ENCODE results near the gene GNLY. TPM values are rescaled to one million over a fixed set of nuclear protein-coding genes. Genes with fewer than 3 reads are reported as not detected.
A peak's percentile ranks its signal among the peaks of the same experiment; 100 is the strongest.

Gene GNLY
- total and polyA plus RNA-seq, 2 of the 4 experiments (the other 2 are of a cell fraction): not detected

DNA sequence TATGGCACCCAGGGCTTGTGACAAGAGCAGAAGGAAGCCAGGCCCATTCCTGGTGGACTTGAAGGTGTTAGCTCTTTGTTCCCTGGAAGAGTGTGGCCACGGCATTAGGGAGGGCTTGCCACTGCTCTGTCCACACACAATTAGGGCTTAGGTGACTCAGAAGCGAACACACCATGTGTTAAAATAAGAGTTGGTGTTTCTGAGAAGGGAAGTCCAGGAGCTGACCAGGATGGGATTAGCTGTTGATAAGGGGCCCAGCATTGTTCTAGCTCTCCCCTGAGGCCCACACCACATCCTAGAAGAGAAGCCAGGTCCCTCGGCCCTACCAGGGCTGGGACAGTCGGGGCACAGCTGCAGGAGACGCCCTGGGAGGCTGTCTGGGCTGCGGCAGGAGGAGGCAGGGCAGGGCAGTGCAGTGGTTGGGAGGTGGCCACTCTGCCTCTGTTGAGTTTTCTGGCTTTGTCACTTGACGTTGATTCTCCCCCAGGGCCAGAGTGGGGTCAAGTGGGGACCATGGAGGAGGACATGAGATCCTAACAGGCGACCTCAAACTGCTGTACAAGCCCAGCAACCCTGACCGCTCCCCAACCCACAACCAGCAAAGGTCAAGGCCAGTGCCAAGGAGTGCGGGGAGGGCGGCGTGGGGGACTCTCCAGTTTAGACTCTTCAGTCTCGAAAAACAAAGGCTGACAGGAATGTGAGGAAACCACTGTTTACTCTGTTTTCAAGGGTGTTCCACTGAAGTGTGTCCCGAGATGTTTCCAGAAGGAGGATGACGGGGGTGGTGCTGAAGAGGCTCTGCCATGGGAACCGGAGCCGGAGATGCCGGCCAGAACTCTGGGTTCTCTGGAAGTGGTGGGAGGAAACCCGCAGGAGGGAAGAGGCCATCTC, 16.8 kb downstream of the GNLY start:
- dilution Hi-C loops (cut with HindIII; ENCODE audit: low sequenced_read_pairs, unreplicated experiment): no loop called here
- Histone ChIP-seq H2BK15ac (ENCODE audit: low read depth, low read length) (peak overlapping the region; percentile 43; the same call in 1 of the 3 replicates), H3K9me3 (ENCODE audit: control insufficient read depth, insufficient read depth, low read length) (no peaks in the 10 kb centered on the region), H3K4me3 (ENCODE audit: insufficient read depth, low read depth, low read length) (no peak overlapping the region), H3K36me3 (ENCODE audit: control insufficient read depth, insufficient read depth, low read length) (no peaks in the 10 kb centered on the region), H2AFZ (replicated peaks; ENCODE audit: low read length, poor library complexity) (no peak overlapping the region), H3K23ac (ENCODE audit: low read depth, low read length) (no peak overlapping the region), H3K14ac (replicated peaks; ENCODE audit: low read depth, low read length) (peak overlapping the region; percentile 59; the same call in 1 of the 2 replicates), H3K79me1 (ENCODE audit: low read depth in 1 of 2, low read length in 2 of 2) (no peaks in the 10 kb centered on the region), H3K9ac (ENCODE audit: low read depth, low read length) (no peak overlapping the region), H3K18ac (ENCODE audit: low read depth, low read length) (no peak overlapping the region), H4K20me1 (ENCODE audit: insufficient read depth, low read length) (no peaks in the 10 kb centered on the region), H3K4ac (ENCODE audit: low read depth, low read length) (peak overlapping the region; percentile 24; the same call in 1 of the 2 replicates), H3K27ac (ENCODE audit: insufficient read depth, low read length) (no peak overlapping the region), H2BK20ac (ENCODE audit: low read depth, low read length) (no peak overlapping the region; the same call in 1 of the 2 replicates), H3K4me1 (ENCODE audit: control insufficient read depth, insufficient read depth, low read length) (peaks cover 10% of the 10 kb centered on the region; the same call in 1 of the 2 replicates), H3K56ac (ENCODE audit: extremely low read depth, insufficient read depth, low read length) (no peak overlapping the region), H3K27me3 (ENCODE audit: control insufficient read depth, insufficient read depth, low read length) (peaks cover under 1% of the 10 kb centered on the region), H4K91ac (ENCODE audit: insufficient read depth, low read depth, low read length) (no peak overlapping the region), H3K9me1 (ENCODE audit: insufficient read depth, low read length) (no peaks in the 10 kb centered on the region), H2BK120ac (ENCODE audit: low read depth, low read length) (no peak overlapping the region), H2AK5ac (ENCODE audit: low read depth, low read length) (peak overlapping the region; percentile 77), H4K8ac (ENCODE audit: low read depth in 2 of 2, low read length in 2 of 2) (no peak overlapping the region), H3K4me2 (ENCODE audit: low read depth, low read length) (no peak overlapping the region), H2BK5ac (ENCODE audit: low read depth, low read length, poor library complexity, severe bottlenecking) (no peak overlapping the region), H4K5ac (ENCODE audit: low read depth, low read length) (no peak overlapping the region), H2AK9ac (replicated peaks; ENCODE audit: low read depth, low read length, poor library complexity) (no peak overlapping the region)
- ATAC-seq (ENCODE audit: low read depth) (no peak), DNase-seq (no peak)
- intact Hi-C loops (cut with micrococcal nuclease): no loop called here
- CTCF ChIA-PET: interaction anchor here (1.9 kb wide), 1 partner anchor 32 kb away, joined by 5 read pairs; no protein-coding TSS in a partner anchor
- WGBS, 2 experiments (ENCODE audit: extremely low coverage in 2 of 2, insufficient read length in 1 of 2): 74% methylated on average over 4 of the region's 19 CpGs; no CpG with 5 or more reads in 1 of the 2 experiments
- POLR2A ChIA-PET (ENCODE audit: unreplicated experiment): no interaction called here
- in situ Hi-C loops (cut with MboI; ENCODE audit: low sequenced_read_pairs): no loop called here
- BruUV-seq (replicated peaks): no TSS peak
- TF ChIP-seq, protein P1, sequence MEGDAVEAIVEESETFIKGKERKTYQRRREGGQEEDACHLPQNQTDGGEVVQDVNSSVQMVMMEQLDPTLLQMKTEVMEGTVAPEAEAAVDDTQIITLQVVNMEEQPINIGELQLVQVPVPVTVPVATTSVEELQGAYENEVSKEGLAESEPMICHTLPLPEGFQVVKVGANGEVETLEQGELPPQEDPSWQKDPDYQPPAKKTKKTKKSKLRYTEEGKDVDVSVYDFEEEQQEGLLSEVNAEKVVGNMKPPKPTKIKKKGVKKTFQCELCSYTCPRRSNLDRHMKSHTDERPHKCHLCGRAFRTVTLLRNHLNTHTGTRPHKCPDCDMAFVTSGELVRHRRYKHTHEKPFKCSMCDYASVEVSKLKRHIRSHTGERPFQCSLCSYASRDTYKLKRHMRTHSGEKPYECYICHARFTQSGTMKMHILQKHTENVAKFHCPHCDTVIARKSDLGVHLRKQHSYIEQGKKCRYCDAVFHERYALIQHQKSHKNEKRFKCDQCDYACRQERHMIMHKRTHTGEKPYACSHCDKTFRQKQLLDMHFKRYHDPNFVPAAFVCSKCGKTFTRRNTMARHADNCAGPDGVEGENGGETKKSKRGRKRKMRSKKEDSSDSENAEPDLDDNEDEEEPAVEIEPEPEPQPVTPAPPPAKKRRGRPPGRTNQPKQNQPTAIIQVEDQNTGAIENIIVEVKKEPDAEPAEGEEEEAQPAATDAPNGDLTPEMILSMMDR (conservative IDR thresholded peaks at IDR 0.05; ENCODE audit: low read depth, low read length): no peak
- TF ChIP-seq POLR2A (IDR thresholded peaks at IDR 0.05; ENCODE audit: low read depth, low read length) (no peak), CEBPB (IDR thresholded peaks at IDR 0.05; ENCODE audit: low read depth, low read length) (no peak), MAFK (IDR thresholded peaks at IDR 0.05; ENCODE audit: low read depth, low read length) (no peak), CHD1 (IDR thresholded peaks at IDR 0.05; ENCODE audit: low read depth, low read length) (no peak), NFE2L2 (IDR thresholded peaks at IDR 0.05; ENCODE audit: low read depth, low read length) (no peak), RCOR1 (IDR thresholded peaks at IDR 0.05; ENCODE audit: insufficient replicate concordance, low read length) (no peak), USF2 (IDR thresholded peaks at IDR 0.05; ENCODE audit: low read depth, low read length) (no peak), MXI1 (IDR thresholded peaks at IDR 0.05; ENCODE audit: borderline replicate concordance, low read depth, low read length) (no peak), ELK1 (IDR thresholded peaks at IDR 0.05; ENCODE audit: borderline replicate concordance, low read depth, low read length) (no peak), RFX5 (IDR thresholded peaks at IDR 0.05; ENCODE audit: low read depth, low read length) (no peak), BHLHE40 (IDR thresholded peaks at IDR 0.05; ENCODE audit: low read depth, low read length) (no peak), MAZ (IDR thresholded peaks at IDR 0.05; ENCODE audit: borderline replicate concordance, low read depth, low read length) (no peak), FOS (IDR thresholded peaks at IDR 0.05; ENCODE audit: low read depth, low read length) (no peak)

Measured in IMR-90 (cell line).